Endodermal cell (in vitro differentiated cells): ENCODE measurements around the gene ZNF292. TPM values are rescaled to one million over a fixed set of nuclear protein-coding genes. Genes with fewer than 3 reads are reported as not detected.
A peak's percentile ranks its signal among the peaks of the same experiment; 100 is the strongest.

ENCODE experiments used
- DNase-seq: peaks from one replicate; pipeline ENCODE4 v3.0.0-alpha.2; 2017
- H3K27ac ChIP-seq: 2 replicates; pipeline ENCODE4 v1.5.1; 2013; ENCODE audit warnings: mild to moderate bottlenecking, low read depth, low read length, moderate library complexity
- H3K27me3 ChIP-seq: 2 replicates; pipeline ENCODE4 v1.6.1; 2013; ENCODE audit warnings: mild to moderate bottlenecking, low read length, moderate library complexity; ENCODE audit not compliant: insufficient read depth, control insufficient read depth, poor library complexity, severe bottlenecking
- H3K36me3 ChIP-seq: 2 replicates; pipeline ENCODE4 v1.7.0; 2013; ENCODE audit warnings: mild to moderate bottlenecking, low read length, moderate library complexity; ENCODE audit not compliant: control insufficient read depth, insufficient read depth
- H3K4me1 ChIP-seq: one replicate; pipeline ENCODE4 v1.7.0; 2013; ENCODE audit warnings: low read length; ENCODE audit not compliant: control insufficient read depth, insufficient read depth
- H3K4me3 ChIP-seq: 2 replicates; pipeline ENCODE4 v1.5.1; 2013; ENCODE audit warnings: mild to moderate bottlenecking, low read length, moderate library complexity
- H3K9ac ChIP-seq: 2 replicates; pipeline ENCODE4 v1.6.1; 2013; ENCODE audit warnings: mild to moderate bottlenecking, low read length, moderate library complexity; ENCODE audit not compliant: poor library complexity, severe bottlenecking; ENCODE audit errors: extremely low read depth
- H3K9me3 ChIP-seq: 2 replicates; pipeline ENCODE4 v1.6.1; 2013; ENCODE audit warnings: mild to moderate bottlenecking, low read length, moderate library complexity; ENCODE audit not compliant: control insufficient read depth
- H3K27ac Mint-ChIP-seq: 2 replicates; pipeline ENCODE4 v1.8.0; 2020; ENCODE audit warnings: mixed read lengths
- H3K27me3 Mint-ChIP-seq: 2 replicates; pipeline ENCODE4 v1.8.0; 2021; ENCODE audit warnings: mild to moderate bottlenecking, mixed read lengths; ENCODE audit not compliant: insufficient read depth
- H3K36me3 Mint-ChIP-seq: 2 replicates; pipeline ENCODE4 v1.8.0; 2020; ENCODE audit warnings: low read depth, mixed read lengths
- H3K4me1 Mint-ChIP-seq: 2 replicates; pipeline ENCODE4 v1.8.0; 2020; ENCODE audit warnings: mixed read lengths
- H3K4me3 Mint-ChIP-seq: 2 replicates; pipeline ENCODE4 v1.8.0; 2020; ENCODE audit warnings: mild to moderate bottlenecking, moderate library complexity, mixed read lengths
- H3K9me3 Mint-ChIP-seq: 2 replicates; pipeline ENCODE4 v1.8.0; 2020; ENCODE audit warnings: mild to moderate bottlenecking, mixed read lengths
- WGBS, 2 experiments: methylation state at CpG; one replicate each; pipeline versions ENCODE4 v1.1.5 to v1.1.7; 2013; ENCODE audit warnings: missing lambda C conversion rate in 2 of 2, mixed read lengths in 1 of 2; ENCODE audit not compliant: insufficient coverage in 1 of 2, insufficient read length in 1 of 2; 5-methylcytosine and 5-hydroxymethylcytosine counted together
- total RNA-seq, 2 donors: library from RNA; stranded (reverse); fragmentation: NEBNext Ultra II Directional in 1 of 2; extraction: Animal tissue kit (Norgen Biotek cat#: 25700) in 1 of 2; gene quantifications; 2 replicates in 1 of 2; 3 replicates in 1 of 2; pipeline ENCODE4 v1.2.1, GENCODE V29; 2021
- TF ChIP-seq, protein P1 (sequence below): fragments of 200-600 bp; sonication (generic); conservative IDR thresholded peaks from 2 replicates; pipeline ENCODE4 v1.5.0; 2021; ENCODE audit warnings: antibody characterized with exemption, mild to moderate bottlenecking

The ZNF292 gene
- total RNA-seq, 2 donors from 2014 or later = 45.9 to 50.2 TPM

DNA sequence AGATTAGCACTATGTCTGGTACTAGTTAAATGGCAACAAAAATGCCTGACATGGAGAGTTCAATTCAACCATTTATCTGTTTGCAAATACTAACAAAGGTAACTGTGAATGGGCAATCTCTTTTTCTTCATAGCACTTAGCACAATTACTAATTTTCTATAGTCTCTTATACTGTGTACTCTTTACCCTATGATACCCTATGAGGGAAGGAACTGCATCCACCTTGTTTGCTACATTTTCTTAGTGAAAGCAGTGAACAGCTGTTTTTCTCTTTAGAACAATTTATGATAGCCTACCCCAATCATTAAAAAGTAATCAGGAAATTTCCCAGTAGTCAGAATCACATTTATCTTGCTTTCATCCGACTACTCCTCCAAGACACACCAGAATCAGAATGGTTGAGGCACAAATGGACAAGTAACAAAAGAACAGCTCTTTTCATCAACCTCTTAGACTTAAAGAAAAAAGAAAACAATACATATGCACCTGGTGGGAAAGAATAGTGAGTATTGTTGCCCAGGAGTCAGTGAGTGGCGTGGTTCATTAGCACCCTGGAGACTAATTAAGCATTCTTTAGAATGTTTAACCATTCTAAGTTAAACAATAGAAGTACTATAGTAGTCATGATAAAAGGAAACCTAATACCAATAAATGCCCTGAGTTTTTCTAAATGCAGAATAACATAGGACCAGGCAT, 16.7 kb downstream of the ZNF292 start:
- H3K9ac ChIP-seq = no peak overlapping the region
- Mint-ChIP-seq H3K36me3 (peaks cover 13% of the 10 kb centered on the region), H3K27ac (no peak overlapping the region), H3K9me3 (no peaks in the 10 kb centered on the region), H3K4me1 (peaks cover 24% of the 10 kb centered on the region), H3K4me3 (no peak overlapping the region), H3K27me3 (no peaks in the 10 kb centered on the region)
- H3K4me1 ChIP-seq = peaks cover 12% of the 10 kb centered on the region
- WGBS, 2 experiments = 33% methylated on average over 1 of the region's 2 CpGs; no CpG with 5 or more reads in 1 of the 2 experiments
- peaks cover 19% of the 10 kb centered on the region for H3K36me3 ChIP-seq
- H3K9me3 ChIP-seq = no peaks in the 10 kb centered on the region
- TF ChIP-seq, protein P1, sequence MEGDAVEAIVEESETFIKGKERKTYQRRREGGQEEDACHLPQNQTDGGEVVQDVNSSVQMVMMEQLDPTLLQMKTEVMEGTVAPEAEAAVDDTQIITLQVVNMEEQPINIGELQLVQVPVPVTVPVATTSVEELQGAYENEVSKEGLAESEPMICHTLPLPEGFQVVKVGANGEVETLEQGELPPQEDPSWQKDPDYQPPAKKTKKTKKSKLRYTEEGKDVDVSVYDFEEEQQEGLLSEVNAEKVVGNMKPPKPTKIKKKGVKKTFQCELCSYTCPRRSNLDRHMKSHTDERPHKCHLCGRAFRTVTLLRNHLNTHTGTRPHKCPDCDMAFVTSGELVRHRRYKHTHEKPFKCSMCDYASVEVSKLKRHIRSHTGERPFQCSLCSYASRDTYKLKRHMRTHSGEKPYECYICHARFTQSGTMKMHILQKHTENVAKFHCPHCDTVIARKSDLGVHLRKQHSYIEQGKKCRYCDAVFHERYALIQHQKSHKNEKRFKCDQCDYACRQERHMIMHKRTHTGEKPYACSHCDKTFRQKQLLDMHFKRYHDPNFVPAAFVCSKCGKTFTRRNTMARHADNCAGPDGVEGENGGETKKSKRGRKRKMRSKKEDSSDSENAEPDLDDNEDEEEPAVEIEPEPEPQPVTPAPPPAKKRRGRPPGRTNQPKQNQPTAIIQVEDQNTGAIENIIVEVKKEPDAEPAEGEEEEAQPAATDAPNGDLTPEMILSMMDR = no peak
- peak overlapping the region; percentile 50 for H3K4me3 ChIP-seq
- no peak for DNase-seq
- no peaks in the 10 kb centered on the region for H3K27me3 ChIP-seq
- no peak overlapping the region for H3K27ac ChIP-seq

DNA sequence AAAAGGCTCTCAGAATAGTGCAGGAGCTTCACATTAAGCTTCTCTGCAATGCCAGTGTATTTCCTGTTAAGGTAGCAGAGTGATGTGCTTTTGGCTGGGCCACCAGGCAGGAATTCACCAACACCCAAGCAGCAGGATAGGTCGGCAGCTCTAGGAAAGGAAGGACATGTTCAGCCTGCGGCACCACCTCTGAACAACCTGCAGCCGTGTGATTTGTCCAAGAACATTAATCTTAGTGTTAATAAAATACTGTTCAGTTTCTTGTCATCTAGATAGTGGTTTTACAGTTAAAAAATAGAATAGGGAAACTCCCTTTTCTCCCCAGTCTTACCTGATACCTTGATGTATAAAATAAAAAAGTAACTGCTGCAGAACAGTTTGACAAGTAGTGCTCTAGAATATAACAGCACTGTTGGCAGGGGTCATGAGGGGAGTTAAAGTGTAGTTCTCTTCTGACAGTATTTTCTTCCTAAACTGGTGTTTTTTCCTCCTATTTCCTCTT, 18.8 kb downstream of the ZNF292 start:
- peaks cover 29% of the 10 kb centered on the region for H3K36me3 ChIP-seq
- Mint-ChIP-seq H3K36me3 (peaks cover 21% of the 10 kb centered on the region), H3K4me1 (peaks cover 36% of the 10 kb centered on the region), H3K27ac (no peak overlapping the region), H3K4me3 (no peak overlapping the region), H3K27me3 (no peaks in the 10 kb centered on the region), H3K9me3 (peaks cover 1% of the 10 kb centered on the region)
- no peak overlapping the region for H3K27ac ChIP-seq
- no peak overlapping the region for H3K9ac ChIP-seq
- DNase-seq = no peak
- no peaks in the 10 kb centered on the region for H3K9me3 ChIP-seq
- no peaks in the 10 kb centered on the region for H3K27me3 ChIP-seq
- 90% methylated on average over 3 of the region's 3 CpGs; no CpG with 5 or more reads in 1 of the 2 experiments for WGBS, 2 experiments
- TF ChIP-seq, protein P1 = no peak
- no peak overlapping the region for H3K4me3 ChIP-seq
- H3K4me1 ChIP-seq = peaks cover 12% of the 10 kb centered on the region

DNA sequence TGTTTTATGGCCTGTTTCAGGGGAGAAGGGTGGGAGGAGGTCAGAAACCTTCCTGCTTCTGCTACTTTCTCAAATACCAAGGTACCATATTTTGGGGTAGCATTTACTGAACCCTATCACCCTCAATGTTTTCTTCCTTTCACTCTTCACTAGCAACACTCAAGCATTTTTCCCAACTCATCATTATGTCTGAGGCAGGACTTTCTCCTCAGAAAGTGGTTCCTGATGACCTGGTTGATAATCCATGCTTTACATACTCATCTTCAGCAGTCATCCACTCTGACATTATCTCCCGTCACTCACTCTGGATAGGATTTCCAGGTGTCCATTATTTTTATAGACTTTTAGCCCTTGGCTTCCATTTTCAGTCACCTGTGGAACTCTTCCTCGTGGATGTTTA, 21.1 kb downstream of the ZNF292 start:
- H3K9me3 ChIP-seq = no peaks in the 10 kb centered on the region
- peaks cover 36% of the 10 kb centered on the region for H3K36me3 ChIP-seq
- H3K4me1 ChIP-seq = peaks cover 8% of the 10 kb centered on the region
- no peaks in the 10 kb centered on the region for H3K27me3 Mint-ChIP-seq
- TF ChIP-seq, protein P1 = no peak
- H3K9me3 Mint-ChIP-seq = peaks cover 1% of the 10 kb centered on the region
- DNase-seq = no peak
- no peak overlapping the region for H3K4me3 Mint-ChIP-seq
- peaks cover 30% of the 10 kb centered on the region for H3K36me3 Mint-ChIP-seq
- no peak overlapping the region for H3K4me3 ChIP-seq
- H3K4me1 Mint-ChIP-seq = peaks cover 43% of the 10 kb centered on the region
- no peak overlapping the region for H3K27ac ChIP-seq
- H3K27me3 ChIP-seq = no peaks in the 10 kb centered on the region
- 100% methylated on average over 1 of the region's 2 CpGs; no CpG with 5 or more reads in 1 of the 2 experiments for WGBS, 2 experiments
- H3K27ac Mint-ChIP-seq = peak overlapping the region; percentile 2
- H3K9ac ChIP-seq = no peak overlapping the region
